Heart left ventricle (tissue), 13 donors: ENCODE data around the gene PTTG1IP2.

Experiments used
- POLR2A ChIP-seq, 2 donors: fragments of 450-650 bp; IDR thresholded peaks; one replicate each; pipeline ENCODE4 v1.6.1; 2017; ENCODE audit warnings: antibody characterized with exemption in 2 of 2, mild to moderate bottlenecking in 2 of 2, moderate library complexity in 2 of 2
- TF ChIP-seq, protein P1 (sequence below), 12 donors: fragments of 200-600 bp; sonication (generic) in 4 of 12; IDR thresholded peaks; one replicate each; pipeline versions ENCODE4 v1.5.0 to v1.8.0; 2018 to 2022; ENCODE audit warnings: antibody characterized with exemption in 12 of 12, mild to moderate bottlenecking in 5 of 12
- donor health status: ischemic (EF 13 %, LVEDD 7.1; RV severe dilation, severe dysfunction).
- donor health status: DM: no; HTN: yes; CAD: no.
- donor health status: DM: no; HTN: no; CAD: no.
- donor health status: ischemic (EF 25% LVEDD 6.9; RV normal size, moderate dysfunction).
- donor health status: ischemic (EF 25% LVEDD 5.7; RV mildly dilated, moderate dysfunction).
- donor health status: ischemic (EF 35%, LVEDD 5.7; RV mildly dilated, moderate dysfunction).
- donor health status: nonischemic (EF 11% LVEDD 7.7; RV severe dilation, severe dysfunction).
- donor health status: DM: yes; HTN: yes; CAD: no.
- donor health status: PGD.
- donor health status: ischemic (EF 29% LVEDD 5.4; RV normal size, mild dysfunction).
- donor health status: nonischemic (EF 23%, LVEDD 6.1; RV moderate dilation, normal function).

DNA sequence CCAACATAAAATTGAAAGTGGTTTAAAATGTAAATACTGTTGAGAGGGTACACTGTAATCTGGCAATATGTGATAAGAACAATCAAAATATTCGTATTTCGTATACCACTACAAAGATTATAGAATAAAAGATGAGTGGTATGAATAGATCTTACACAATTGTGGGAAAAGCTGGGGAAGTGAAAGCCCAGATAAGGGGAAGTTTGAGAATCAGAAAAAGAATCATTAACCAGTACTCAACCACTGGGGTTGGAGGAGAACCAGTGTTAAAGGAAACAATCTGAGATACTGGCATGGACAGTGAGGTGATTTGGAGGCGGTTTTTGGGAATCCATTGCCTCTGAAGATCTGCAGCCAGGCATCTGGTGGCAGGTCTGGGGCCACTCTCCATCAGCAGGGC lies 67.0 kb downstream of the PTTG1IP2 start:
- TF ChIP-seq, protein P1, sequence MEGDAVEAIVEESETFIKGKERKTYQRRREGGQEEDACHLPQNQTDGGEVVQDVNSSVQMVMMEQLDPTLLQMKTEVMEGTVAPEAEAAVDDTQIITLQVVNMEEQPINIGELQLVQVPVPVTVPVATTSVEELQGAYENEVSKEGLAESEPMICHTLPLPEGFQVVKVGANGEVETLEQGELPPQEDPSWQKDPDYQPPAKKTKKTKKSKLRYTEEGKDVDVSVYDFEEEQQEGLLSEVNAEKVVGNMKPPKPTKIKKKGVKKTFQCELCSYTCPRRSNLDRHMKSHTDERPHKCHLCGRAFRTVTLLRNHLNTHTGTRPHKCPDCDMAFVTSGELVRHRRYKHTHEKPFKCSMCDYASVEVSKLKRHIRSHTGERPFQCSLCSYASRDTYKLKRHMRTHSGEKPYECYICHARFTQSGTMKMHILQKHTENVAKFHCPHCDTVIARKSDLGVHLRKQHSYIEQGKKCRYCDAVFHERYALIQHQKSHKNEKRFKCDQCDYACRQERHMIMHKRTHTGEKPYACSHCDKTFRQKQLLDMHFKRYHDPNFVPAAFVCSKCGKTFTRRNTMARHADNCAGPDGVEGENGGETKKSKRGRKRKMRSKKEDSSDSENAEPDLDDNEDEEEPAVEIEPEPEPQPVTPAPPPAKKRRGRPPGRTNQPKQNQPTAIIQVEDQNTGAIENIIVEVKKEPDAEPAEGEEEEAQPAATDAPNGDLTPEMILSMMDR (IDR thresholded peaks at IDR 0.05), result no peak
- no peak for TF ChIP-seq POLR2A (IDR thresholded peaks at IDR 0.05)
